ENCODE measurements around the gene ATXN2. TPM values are rescaled to one million over a fixed set of nuclear protein-coding genes. Genes with fewer than 3 reads are reported as not detected.

Gene ATXN2
- total RNA-seq, 1 experiment from 2014 or later = 72.9 TPM

DNA sequence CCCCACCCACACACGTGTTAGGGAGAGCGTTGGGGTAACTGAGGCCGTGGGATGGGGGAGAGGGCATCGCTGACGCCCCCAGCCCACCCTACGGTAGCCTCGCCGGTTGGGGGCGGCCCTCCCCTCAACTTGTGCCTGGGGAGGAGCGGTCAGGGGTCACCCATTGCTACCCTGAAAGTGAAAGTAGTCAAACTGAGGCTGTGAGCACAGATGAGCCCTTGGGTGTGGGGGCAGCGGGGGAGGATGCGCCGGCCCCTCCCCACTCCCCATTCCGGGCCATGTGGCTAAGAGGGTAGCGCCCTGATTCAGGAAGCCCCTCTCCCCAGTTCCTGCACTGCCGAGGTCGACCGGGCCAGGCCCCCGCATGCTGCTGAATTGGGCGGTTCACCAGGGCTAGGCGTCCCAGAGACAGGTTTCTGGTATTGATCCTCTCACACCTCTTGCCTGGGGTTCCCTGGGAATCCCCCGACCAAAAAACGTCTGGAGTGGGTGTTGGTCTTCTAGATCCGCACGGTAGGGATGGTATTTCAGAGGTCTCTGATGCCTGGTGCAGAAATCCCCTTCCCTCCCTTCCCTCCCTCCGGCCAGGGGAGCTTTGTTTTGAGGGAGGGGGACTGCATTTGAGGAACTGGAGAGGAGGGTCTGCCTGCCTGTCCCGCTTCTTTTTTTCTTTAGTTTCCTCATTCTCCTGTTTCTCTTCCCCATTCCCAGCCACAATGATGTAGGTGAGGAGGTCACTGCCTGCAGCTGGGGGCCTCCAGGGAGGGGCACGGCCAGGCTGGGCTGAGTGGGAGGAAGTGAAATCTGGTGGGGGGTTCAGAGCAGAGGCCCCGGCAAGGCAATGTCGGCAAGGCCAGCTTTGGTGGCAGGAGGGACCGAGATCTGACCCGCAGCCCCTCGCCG, 192.4 kb downstream of the ATXN2 start:
- Mint-ChIP-seq H3K36me3 (ENCODE audit: insufficient read depth in 1 of 3, low read depth in 3 of 3) (no peaks in the 10 kb centered on the region), H3K4me3 (peak overlapping the region; percentile 81 to 92), H3K27ac (no peak overlapping the region; a peak in 1 of 7 replicates), H3K9me3 (no peaks in the 10 kb centered on the region; a peak in 1 of 5 replicates), H3K27me3 (ENCODE audit: low read depth) (no peaks in the 10 kb centered on the region; the same call in none of the 2 replicates), H3K4me1 (peaks cover 44 to 53% of the 10 kb centered on the region in 2 experiments)
- DNase-seq = no peak
- no CpG with 5 or more reads among the region's 34 CpGs for WGBS (ENCODE audit: extremely low coverage, insufficient read length, low lambda C conversion rate)
- H3K9me3 ChIP-seq (ENCODE audit: control insufficient read depth, low read depth, low read length) = no peaks in the 10 kb centered on the region
- peaks cover 13% of the 10 kb centered on the region for H3K23me2 ChIP-seq (ENCODE audit: insufficient read length, low read depth, low read length, poor library complexity, severe bottlenecking)
- peaks cover 8% of the 10 kb centered on the region for H3K79me1 ChIP-seq (ENCODE audit: insufficient read depth, low read depth, low read length, poor library complexity, severe bottlenecking)
- no peaks in the 10 kb centered on the region for H4K20me1 ChIP-seq (ENCODE audit: control insufficient read depth, insufficient read depth, insufficient read length)
- no peak overlapping the region for H2AK5ac ChIP-seq (ENCODE audit: insufficient read length, low read length)
- no peak overlapping the region for H3K56ac ChIP-seq (ENCODE audit: insufficient read length, low read depth, low read length)
- H4K8ac ChIP-seq (replicated peaks; ENCODE audit: insufficient read length, low read depth, low read length) = no peak overlapping the region
- H2BK20ac ChIP-seq (ENCODE audit: low read depth, low read length, poor library complexity, severe bottlenecking) = no peak overlapping the region
- no peak overlapping the region for H3K23ac ChIP-seq (ENCODE audit: insufficient read length, low read depth, low read length)
- no peak overlapping the region for H2BK12ac ChIP-seq (ENCODE audit: insufficient read length, low read depth, low read length)
- no peak overlapping the region for H2BK120ac ChIP-seq (ENCODE audit: low read depth, low read length, poor library complexity, severe bottlenecking)
- no peak overlapping the region for H3T11ph ChIP-seq (ENCODE audit: low read length)
- H3K4ac ChIP-seq (ENCODE audit: low read depth, low read length) = no peak overlapping the region
- no peaks in the 10 kb centered on the region for H3K27me3 ChIP-seq (ENCODE audit: insufficient read depth, low read length)
- no peak overlapping the region for H4K5ac ChIP-seq (ENCODE audit: insufficient read length, low read depth, low read length)
- H3K9ac ChIP-seq (ENCODE audit: extremely low read depth, insufficient read length, low read length) = peak overlapping the region; percentile 48
- H4K91ac ChIP-seq (ENCODE audit: insufficient read length, low read depth, low read length) = no peak overlapping the region
- H2AFZ ChIP-seq (ENCODE audit: low read length) = no peak overlapping the region
- no peak overlapping the region for H2BK15ac ChIP-seq (ENCODE audit: low read depth, low read length)
- H3K18ac ChIP-seq (ENCODE audit: insufficient read length, low read depth, low read length) = no peak overlapping the region
- H2BK5ac ChIP-seq (ENCODE audit: insufficient read length, low read length) = no peak overlapping the region
- H3K4me1 ChIP-seq (ENCODE audit: insufficient read depth, low read length) = peaks cover 3% of the 10 kb centered on the region; the same call in 1 of the 2 replicates
- H3K14ac ChIP-seq (ENCODE audit: insufficient read depth, low read length) = peak overlapping the region; percentile 52; the same call in 1 of the 2 replicates
- TF ChIP-seq, protein P1, sequence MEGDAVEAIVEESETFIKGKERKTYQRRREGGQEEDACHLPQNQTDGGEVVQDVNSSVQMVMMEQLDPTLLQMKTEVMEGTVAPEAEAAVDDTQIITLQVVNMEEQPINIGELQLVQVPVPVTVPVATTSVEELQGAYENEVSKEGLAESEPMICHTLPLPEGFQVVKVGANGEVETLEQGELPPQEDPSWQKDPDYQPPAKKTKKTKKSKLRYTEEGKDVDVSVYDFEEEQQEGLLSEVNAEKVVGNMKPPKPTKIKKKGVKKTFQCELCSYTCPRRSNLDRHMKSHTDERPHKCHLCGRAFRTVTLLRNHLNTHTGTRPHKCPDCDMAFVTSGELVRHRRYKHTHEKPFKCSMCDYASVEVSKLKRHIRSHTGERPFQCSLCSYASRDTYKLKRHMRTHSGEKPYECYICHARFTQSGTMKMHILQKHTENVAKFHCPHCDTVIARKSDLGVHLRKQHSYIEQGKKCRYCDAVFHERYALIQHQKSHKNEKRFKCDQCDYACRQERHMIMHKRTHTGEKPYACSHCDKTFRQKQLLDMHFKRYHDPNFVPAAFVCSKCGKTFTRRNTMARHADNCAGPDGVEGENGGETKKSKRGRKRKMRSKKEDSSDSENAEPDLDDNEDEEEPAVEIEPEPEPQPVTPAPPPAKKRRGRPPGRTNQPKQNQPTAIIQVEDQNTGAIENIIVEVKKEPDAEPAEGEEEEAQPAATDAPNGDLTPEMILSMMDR (conservative IDR thresholded peaks at IDR 0.05) = no peak
- H3K79me2 ChIP-seq (ENCODE audit: insufficient read depth, low read length) = peaks cover 37% of the 10 kb centered on the region; the same call in 1 of the 2 replicates
- H3K27ac ChIP-seq (ENCODE audit: insufficient read length, low read depth, low read length) = no peak overlapping the region
- peak overlapping the region; percentile 83 for H3K4me2 ChIP-seq (ENCODE audit: insufficient read depth, insufficient read length, low read length)

Data from H9 (cell line).